Rectal smooth muscle tissue (tissue), 1 donor: ENCODE results near the gene SLC12A7.
"Not testable (repeated sequence)": the region's sequence is repeated elsewhere in the genome, so short reads cannot be mapped to it uniquely, and the experiment has no call there.

Source experiments
- H3K27ac ChIP-seq: one replicate; pipeline ENCODE4 v1.7.0; 2013; ENCODE audit warnings: low read depth, low read length, inconsistent platforms
- H3K27me3 ChIP-seq: one replicate; pipeline ENCODE4 v1.7.0; 2013; ENCODE audit warnings: low read length; ENCODE audit not compliant: control insufficient read depth, insufficient read depth
- H3K36me3 ChIP-seq: one replicate; pipeline ENCODE4 v1.7.0; 2013; ENCODE audit warnings: low read length; ENCODE audit not compliant: control insufficient read depth, insufficient read depth
- H3K4me1 ChIP-seq: one replicate; pipeline ENCODE4 v1.7.0; 2013; ENCODE audit warnings: low read length; ENCODE audit not compliant: control insufficient read depth, insufficient read depth
- H3K4me3 ChIP-seq: one replicate; pipeline ENCODE4 v1.7.0; 2013; ENCODE audit warnings: low read length
- H3K9ac ChIP-seq: one replicate; pipeline ENCODE4 v1.7.0; 2013; ENCODE audit warnings: low read length

Gene SLC12A7

DNA sequence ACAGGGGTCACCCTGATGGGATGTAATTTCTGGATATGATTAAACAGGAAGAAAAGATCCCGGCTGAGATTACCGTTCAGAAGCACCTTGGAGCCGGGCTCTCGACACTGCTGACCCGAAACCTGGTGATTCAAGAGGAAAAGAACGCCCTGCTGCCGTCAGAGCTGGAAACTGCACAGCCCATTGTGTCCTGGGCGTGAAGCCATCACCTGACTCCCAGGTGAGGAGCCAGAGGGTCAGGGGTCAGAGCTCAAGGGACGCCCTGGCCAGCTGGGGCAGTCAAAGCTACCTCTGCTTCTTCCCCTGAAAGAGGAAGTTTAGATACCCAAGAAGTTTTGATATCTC, 17.8 kb upstream of the SLC12A7 start:
- Histone ChIP-seq H3K9ac (no peak overlapping the region), H3K27me3 (no peaks in the 10 kb centered on the region), H3K4me1 (peaks cover 5% of the 10 kb centered on the region), H3K36me3 (no peaks in the 10 kb centered on the region), H3K4me3 (no peak overlapping the region), H3K27ac (no peak overlapping the region)

DNA sequence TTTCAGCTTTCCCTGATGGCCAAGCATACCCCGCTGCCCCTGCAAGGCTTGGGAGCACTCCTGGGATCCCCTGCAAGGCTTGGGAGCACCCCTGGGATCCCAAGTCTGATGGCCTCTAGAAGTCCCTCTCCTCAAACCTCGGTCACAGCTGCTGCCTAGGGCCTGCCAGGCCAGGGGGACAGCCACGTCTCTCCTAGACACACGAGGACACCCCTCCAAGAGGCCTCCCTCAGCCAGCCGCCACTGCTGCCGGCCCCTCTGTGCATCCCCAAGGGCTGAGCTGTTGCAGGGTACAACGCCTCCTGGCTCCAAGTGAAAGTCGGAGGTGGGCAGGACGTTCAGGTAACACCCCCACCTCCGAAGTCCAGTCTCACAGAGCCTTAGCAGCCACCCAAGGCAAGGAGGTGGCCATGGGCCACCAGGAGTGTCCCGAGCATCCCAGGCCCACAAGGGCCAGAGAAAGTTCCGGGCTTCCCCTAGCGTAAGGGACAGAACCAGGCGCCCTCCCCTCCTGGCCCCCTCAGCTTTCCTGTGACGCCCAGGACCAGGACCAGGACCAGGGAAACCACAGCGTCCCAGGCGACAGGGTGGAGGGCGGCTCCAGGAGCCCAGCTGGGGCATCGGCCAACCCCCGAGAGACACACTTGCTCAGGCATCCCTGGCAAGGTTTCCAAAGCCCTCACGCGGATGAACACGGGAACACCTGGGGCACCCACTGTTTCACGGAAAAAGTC, 17.3 kb upstream of the SLC12A7 start:
- Histone ChIP-seq H3K4me1 (peaks cover 5% of the 10 kb centered on the region), H3K27ac (no peak overlapping the region), H3K9ac (no peak overlapping the region), H3K27me3 (no peaks in the 10 kb centered on the region), H3K4me3 (no peak overlapping the region), H3K36me3 (no peaks in the 10 kb centered on the region)

DNA sequence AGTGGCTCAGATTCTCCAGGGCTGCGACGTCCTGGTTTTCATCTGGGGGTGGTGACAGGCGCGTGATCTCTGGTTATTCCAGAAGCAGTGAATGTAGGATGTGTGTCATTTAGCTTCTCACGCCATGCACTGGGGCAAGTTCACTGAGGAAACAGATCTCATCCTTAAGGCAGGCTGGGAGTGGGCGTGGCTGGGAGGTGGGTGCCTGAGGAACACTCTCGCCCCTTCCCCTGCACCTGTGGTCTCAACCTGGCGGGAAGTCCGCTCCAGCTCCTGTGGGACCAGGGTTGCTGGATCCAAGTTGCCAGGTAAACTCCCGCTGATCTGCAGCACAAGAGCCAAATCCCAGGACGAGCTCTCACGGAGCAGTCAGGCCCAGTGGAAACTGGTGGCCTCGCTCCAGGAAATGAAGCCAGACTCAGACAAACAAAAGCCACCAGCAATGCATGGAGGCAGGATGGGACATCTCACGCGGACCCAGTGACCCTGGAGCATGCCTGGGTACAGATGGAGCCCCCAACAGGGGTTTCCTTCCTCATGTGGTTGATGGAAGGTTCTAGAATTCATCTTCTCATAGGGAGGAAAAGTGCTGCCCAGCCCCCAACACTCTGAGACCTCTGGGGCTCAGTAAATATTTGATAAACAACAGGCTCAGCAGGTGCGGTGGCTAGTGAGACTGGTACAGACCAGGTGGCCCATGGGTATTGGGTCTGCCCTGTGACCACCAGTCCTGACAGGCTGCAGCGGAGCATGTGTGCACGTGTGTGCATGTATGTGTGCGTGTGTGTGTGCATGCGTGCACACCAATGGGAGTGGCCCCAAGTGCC, 16.3 kb upstream of the SLC12A7 start:
- Histone ChIP-seq H3K9ac (no peak overlapping the region), H3K27me3 (no peaks in the 10 kb centered on the region), H3K36me3 (no peaks in the 10 kb centered on the region), H3K4me3 (no peak overlapping the region), H3K27ac (no peak overlapping the region), H3K4me1 (peaks cover 5% of the 10 kb centered on the region)

DNA sequence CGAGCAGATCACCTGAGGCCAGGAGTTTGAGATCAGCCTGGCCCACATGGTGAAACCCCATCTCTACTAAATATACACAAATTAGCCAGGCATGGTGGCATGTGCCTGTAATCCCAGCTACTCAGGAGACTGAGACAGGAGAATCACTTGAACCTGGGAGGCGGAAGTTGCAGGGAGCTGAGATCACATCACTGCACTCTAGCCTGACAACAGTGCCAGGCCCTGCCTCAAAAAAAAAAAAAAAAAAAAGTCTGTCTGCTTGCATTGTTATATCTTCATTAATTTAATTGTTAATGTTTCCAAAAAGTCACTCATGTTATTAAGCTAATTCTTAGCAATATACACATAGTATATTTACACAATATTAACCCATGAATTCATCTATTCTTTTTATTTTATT, 13.8 kb upstream of the SLC12A7 start:
- H3K4me1 ChIP-seq, H3K27me3 ChIP-seq, H3K4me3 ChIP-seq, H3K27ac ChIP-seq, H3K9ac ChIP-seq, H3K36me3 ChIP-seq: not testable (repeated sequence)

DNA sequence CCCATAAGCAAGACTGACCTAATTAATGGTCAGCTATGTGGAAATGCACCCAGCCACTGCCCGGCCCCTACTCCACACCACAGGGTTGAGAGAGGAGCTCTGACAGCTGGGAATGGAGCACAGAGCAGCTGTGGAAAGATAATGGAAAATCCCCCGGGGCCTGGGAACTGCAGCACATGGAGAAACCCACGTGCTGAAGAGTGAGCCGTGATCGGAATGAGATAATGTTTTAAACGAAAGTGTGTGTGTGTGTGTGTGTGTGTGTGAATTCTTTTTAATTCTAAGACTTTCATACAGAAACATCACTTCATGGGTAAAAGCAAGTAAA, 13.1 kb upstream of the SLC12A7 start:
- H3K27ac ChIP-seq = no peak overlapping the region
- no peak overlapping the region for H3K9ac ChIP-seq
- no peaks in the 10 kb centered on the region for H3K36me3 ChIP-seq
- no peak overlapping the region for H3K4me3 ChIP-seq
- no peaks in the 10 kb centered on the region for H3K27me3 ChIP-seq
- H3K4me1 ChIP-seq = peaks cover 5% of the 10 kb centered on the region

DNA sequence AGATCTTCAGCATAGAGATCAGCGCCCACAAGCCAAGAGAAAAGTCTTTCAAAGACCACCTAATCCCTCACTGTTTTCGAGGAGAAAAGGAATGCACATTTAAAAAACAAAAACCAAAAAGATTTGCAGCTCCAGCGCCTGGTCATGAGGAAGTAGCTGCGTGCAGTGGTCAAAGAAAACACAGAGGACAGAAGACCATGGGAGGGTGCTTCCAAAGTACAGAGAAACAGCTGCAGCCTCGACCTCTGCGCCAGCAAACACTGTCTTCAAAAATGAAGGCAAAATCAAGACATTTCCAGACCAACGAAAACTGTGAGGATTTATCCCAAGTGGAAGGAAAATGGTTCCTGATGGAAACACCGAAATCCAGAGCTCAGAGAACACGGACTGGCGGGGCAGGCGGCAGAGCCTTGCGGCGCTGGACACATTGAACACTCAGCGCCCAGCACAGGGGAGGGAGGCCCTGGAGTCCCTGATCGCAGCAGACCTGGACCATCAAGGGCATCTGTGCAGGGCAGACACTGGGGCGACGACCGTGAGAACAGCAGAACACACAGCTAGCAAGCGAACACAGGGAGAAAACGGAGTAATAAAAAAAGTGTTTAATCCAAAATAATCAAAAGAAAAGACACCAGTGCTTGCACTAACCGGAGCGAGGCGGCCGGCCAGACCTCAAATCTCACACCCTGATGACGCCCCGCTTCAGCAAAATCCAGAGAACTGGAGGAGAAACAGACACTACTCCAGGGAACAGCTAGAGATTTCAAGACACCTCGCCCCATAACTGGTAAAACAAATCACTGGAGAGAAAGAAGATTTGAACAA, 12.6 kb upstream of the SLC12A7 start:
- Histone ChIP-seq H3K9ac (no peak overlapping the region), H3K27me3 (no peaks in the 10 kb centered on the region), H3K36me3 (no peaks in the 10 kb centered on the region), H3K27ac (no peak overlapping the region), H3K4me3 (no peak overlapping the region), H3K4me1 (peaks cover 5% of the 10 kb centered on the region)

DNA sequence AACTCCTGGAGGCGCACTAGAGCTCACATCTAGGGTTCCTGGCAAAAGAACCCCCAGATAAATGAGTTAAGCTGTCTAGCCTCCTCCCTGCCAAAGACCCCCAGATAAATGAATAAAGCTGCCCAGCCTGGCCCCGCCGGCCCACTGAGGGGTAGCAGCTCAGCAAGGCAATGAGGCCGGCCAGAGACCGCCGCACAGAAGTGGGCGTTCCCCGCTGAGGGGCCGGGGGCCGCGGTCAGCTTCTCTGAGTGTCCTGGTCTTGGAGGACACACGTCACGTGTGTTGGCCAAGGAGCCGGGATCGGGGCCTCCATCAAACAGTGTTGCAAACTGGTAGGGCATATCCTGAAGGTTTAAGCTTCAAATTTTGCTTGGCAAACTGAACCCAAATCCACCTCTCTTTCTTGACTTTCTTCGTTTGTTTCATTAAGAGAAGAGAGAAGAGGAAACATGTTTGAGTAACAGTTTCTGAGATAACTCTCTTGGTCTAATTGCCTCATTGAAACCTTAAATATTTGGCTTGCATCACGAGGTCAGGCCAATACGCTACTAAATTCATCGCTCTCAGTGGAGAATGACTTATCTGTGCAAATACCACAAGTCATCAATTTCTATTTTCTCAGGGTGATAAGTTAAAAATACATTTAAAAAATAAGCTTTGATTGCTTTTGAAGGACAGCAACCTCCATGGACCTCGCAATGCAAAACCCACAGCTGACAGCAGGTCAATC, 11.7 kb upstream of the SLC12A7 start:
- peaks cover 10% of the 10 kb centered on the region for H3K4me1 ChIP-seq
- no peak overlapping the region for H3K9ac ChIP-seq
- H3K36me3 ChIP-seq = no peaks in the 10 kb centered on the region
- no peak overlapping the region for H3K27ac ChIP-seq
- H3K4me3 ChIP-seq = no peak overlapping the region
- H3K27me3 ChIP-seq = no peaks in the 10 kb centered on the region

DNA sequence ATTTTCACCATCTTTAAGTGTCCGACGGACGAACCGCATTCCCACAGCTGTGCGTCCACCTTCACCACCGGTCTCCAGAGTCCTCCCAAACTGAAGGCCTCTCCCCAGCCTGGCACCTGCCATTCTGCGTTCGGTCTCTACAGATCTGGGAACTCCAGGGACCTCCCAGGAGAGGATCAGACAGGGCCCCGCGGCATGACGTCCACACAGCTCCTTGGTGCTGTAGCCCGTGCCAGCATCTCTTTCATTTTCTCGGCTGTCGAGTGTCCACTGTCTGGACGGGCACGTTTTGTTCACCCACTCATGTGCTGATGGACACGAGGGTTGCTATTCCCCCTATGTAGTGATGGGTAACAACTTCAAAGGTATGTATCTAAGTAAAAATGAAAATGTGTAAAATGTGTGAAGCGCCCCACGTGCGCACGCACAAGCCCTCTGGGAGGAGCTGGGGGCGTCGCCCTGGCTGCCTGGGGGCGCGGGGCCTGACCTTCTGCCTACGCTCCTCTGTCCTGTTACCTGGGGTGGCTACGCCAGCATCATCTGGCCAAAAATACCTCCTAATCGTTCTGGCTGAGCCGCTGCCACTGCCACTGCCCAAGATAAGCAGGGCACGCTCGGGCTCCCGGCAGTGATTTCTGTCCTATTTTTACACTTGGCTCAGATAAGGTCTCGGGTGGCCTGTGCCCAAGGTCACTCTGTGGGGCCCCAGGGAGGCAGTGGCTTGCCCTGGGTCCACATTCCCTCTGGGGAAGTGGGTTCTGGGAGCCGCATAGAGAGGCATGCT, 10.8 kb upstream of the SLC12A7 start:
- Histone ChIP-seq H3K27ac (no peak overlapping the region), H3K4me3 (no peak overlapping the region), H3K9ac (no peak overlapping the region), H3K36me3 (no peaks in the 10 kb centered on the region), H3K4me1 (peaks cover 5% of the 10 kb centered on the region), H3K27me3 (no peaks in the 10 kb centered on the region)

DNA sequence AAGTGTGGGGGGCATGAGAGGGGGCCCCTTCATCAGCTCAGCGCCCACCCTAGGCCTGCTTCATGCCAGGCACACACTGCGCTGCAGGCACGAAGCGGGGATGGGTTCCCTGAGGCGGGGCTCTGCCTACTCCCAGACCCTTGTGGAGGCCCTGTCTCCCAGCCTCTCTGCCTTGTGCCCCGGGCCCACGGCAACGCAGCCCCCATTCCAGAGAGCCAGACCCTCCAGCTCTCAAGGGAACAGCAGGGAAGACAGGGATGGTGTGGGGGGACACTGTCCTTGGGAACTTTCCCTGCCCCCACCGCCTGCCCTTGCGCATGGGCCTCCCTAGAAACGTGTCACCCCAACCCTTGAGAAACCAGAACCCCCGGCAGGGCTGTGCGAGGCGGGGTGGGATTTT, 10.0 kb upstream of the SLC12A7 start:
- Histone ChIP-seq H3K27ac (no peak overlapping the region), H3K27me3 (no peaks in the 10 kb centered on the region), H3K9ac (no peak overlapping the region), H3K4me3 (no peak overlapping the region), H3K4me1 (peaks cover 5% of the 10 kb centered on the region), H3K36me3 (no peaks in the 10 kb centered on the region)

DNA sequence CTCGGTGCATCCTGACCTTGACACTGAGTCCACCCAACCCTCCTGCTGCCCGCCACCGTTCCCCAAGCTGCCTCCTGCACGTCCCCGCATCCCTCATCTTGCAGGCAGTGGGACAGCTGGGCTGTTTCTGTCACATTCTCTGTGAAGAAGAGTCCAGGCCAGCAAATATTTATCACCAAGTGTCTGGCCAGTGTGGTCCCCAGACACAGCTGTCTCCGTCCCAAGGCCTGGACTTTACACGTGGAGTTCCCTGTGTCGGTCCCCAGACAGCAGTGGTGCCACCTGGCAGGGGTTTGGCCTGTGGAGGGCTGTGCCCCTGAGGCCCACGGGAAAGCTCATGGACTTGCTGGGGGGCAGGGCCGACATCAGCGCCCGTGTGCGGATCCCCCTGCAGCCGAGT, 9.2 kb upstream of the SLC12A7 start:
- H3K36me3 ChIP-seq = no peaks in the 10 kb centered on the region
- no peaks in the 10 kb centered on the region for H3K27me3 ChIP-seq
- H3K4me3 ChIP-seq = no peak overlapping the region
- no peak overlapping the region for H3K27ac ChIP-seq
- peaks cover 5% of the 10 kb centered on the region for H3K4me1 ChIP-seq
- no peak overlapping the region for H3K9ac ChIP-seq

DNA sequence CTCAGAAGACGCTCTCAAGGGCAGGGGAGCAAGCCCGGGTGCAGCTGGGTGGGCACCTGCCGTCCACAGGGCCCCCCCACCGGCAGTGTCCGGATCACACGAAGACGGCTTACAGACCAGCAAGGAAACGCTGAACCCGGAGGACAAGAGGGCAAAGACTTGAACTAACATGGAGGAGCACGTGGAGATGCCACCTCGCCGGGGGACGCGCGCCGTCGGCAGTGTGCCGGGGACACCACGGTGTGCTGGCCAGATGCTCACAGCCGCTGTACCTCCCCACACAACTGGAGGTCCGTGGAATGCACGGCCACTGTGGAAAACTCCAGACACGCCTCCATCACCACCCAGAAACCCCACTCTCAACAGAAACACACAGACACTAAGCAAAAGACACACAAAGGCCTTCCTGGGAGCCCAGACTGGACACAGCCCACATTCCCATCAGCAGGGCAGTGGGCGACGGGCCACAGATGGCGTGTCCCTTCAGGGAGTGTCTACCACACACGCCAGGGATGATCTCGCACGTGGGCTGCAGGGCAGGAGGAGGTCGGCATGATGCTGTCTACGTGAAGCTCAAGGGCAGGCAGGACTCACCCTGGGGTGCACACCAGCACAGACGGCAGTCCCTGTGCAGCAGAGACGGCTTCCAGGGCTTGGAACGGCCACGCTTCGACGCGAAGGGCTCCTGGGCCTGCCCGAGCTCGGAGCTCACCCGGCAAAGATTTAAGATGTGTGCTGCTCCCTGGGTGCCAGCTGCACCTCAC, 8.6 kb upstream of the SLC12A7 start:
- no peaks in the 10 kb centered on the region for H3K36me3 ChIP-seq
- no peaks in the 10 kb centered on the region for H3K27me3 ChIP-seq
- no peak overlapping the region for H3K27ac ChIP-seq
- peaks cover 5% of the 10 kb centered on the region for H3K4me1 ChIP-seq
- H3K9ac ChIP-seq = no peak overlapping the region
- no peak overlapping the region for H3K4me3 ChIP-seq
